ENCODE data around the gene CCNO. TPM values are rescaled to one million over a fixed set of nuclear protein-coding genes. Genes with fewer than 3 reads are reported as not detected.

Gene CCNO
- total RNA-seq, 1 donor from 2014 or later, result 0.43 TPM

- peaks cover 59% of the 10 kb centered on the region for H3K36me3 ChIP-seq (ENCODE audit: insufficient read depth, low read length)
- H3K27me3 Mint-ChIP-seq (ENCODE audit: low read depth, unreplicated experiment), result no peaks in the 10 kb centered on the region
- DNase-seq (ENCODE audit: low read depth), result peak; percentile 18
Observed at GRCh38 chr5:55276771-55277170, 43.4 kb upstream of the CCNO start.

DNA sequence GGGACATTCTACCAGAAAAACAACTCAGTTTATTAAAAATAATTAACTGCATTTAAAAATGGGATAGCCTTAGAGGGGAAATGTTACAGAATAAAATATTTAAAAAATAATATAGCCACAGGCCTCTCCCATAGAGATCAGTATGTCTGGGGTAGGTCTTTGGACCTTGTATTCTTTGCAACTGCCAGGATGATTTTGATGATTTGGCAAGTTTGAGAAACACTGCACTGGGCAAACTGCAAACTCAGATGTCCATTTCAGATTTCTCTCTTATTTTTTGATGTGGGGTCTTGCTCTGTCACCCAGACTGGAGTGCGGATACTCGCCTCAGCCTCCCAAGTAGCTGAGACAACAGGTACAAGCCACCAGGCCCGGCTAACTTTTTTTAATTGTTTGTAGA, 24.9 kb upstream of the CCNO start:
- no peak overlapping the region for H3K27ac Mint-ChIP-seq (ENCODE audit: unreplicated experiment)
- no peaks in the 10 kb centered on the region for H3K4me1 Mint-ChIP-seq (ENCODE audit: low read depth, unreplicated experiment)
- no peak overlapping the region for H3K4me3 ChIP-seq (ENCODE audit: insufficient read depth, low read depth, low read length)
- H3K9ac ChIP-seq (ENCODE audit: low read length), result no peak overlapping the region
- no peak overlapping the region for H3K4me2 ChIP-seq (ENCODE audit: low read length)
- H3K27ac ChIP-seq (ENCODE audit: low read depth, low read length), result no peak overlapping the region
- H4K20me1 ChIP-seq (ENCODE audit: insufficient read depth, low read length), result no peaks in the 10 kb centered on the region
- DNase-seq (ENCODE audit: low read depth), result no peak
- H3K79me2 ChIP-seq (ENCODE audit: insufficient read depth, low read length), result no peaks in the 10 kb centered on the region
- H3K27me3 Mint-ChIP-seq (ENCODE audit: low read depth, unreplicated experiment), result no peaks in the 10 kb centered on the region
- no peak overlapping the region for H2AFZ ChIP-seq (ENCODE audit: low read depth, low read length)
- H3K36me3 ChIP-seq (ENCODE audit: insufficient read depth, low read length), result peaks cover 52% of the 10 kb centered on the region
- no peaks in the 10 kb centered on the region for H3K9me3 ChIP-seq (ENCODE audit: insufficient read depth, low read depth, low read length)
- H3K9me3 Mint-ChIP-seq (ENCODE audit: unreplicated experiment), result no peaks in the 10 kb centered on the region
- no peak for FAIRE-seq
- H3K27me3 ChIP-seq (ENCODE audit: insufficient read depth, low read length), result no peaks in the 10 kb centered on the region
- H3K4me1 ChIP-seq (ENCODE audit: insufficient read depth, low read length), result no peaks in the 10 kb centered on the region
- TF ChIP-seq EZH2 (IDR thresholded peaks at IDR 0.05; ENCODE audit: insufficient read depth, low read length), result no peak
- TF ChIP-seq CTCF (IDR thresholded peaks at IDR 0.05; ENCODE audit: insufficient read depth, low read depth, low read length), result no peak
- H3K4me3 Mint-ChIP-seq (ENCODE audit: unreplicated experiment), result no peak overlapping the region
- H3K36me3 Mint-ChIP-seq (ENCODE audit: low read depth, unreplicated experiment), result peaks cover 7% of the 10 kb centered on the region

More at GRCh38 chr5:55276771-55277170, 43.4 kb upstream of the CCNO start:
- TF ChIP-seq CTCF (IDR thresholded peaks at IDR 0.05; ENCODE audit: insufficient read depth, low read depth, low read length) (no peak), EZH2 (IDR thresholded peaks at IDR 0.05; ENCODE audit: insufficient read depth, low read length) (no peak)
- H3K4me2 ChIP-seq (ENCODE audit: low read length), result no peak overlapping the region
- H3K79me2 ChIP-seq (ENCODE audit: insufficient read depth, low read length), result no peaks in the 10 kb centered on the region
- Mint-ChIP-seq H3K9me3 (ENCODE audit: unreplicated experiment) (no peaks in the 10 kb centered on the region), H3K4me1 (ENCODE audit: low read depth, unreplicated experiment) (peaks cover 17% of the 10 kb centered on the region), H3K27ac (ENCODE audit: unreplicated experiment) (no peak overlapping the region), H3K4me3 (ENCODE audit: unreplicated experiment) (no peak overlapping the region), H3K36me3 (ENCODE audit: low read depth, unreplicated experiment) (peaks cover 12% of the 10 kb centered on the region)
- no peaks in the 10 kb centered on the region for H3K27me3 ChIP-seq (ENCODE audit: insufficient read depth, low read length)
- no peak overlapping the region for H2AFZ ChIP-seq (ENCODE audit: low read depth, low read length)
- no peak for FAIRE-seq
- H3K27ac ChIP-seq (ENCODE audit: low read depth, low read length), result no peak overlapping the region
- H3K4me1 ChIP-seq (ENCODE audit: insufficient read depth, low read length), result peaks cover 12% of the 10 kb centered on the region
- no peak overlapping the region for H3K4me3 ChIP-seq (ENCODE audit: insufficient read depth, low read depth, low read length)
- peaks cover 3% of the 10 kb centered on the region for H4K20me1 ChIP-seq (ENCODE audit: insufficient read depth, low read length)
- no peak overlapping the region for H3K9ac ChIP-seq (ENCODE audit: low read length)
- H3K9me3 ChIP-seq (ENCODE audit: insufficient read depth, low read depth, low read length), result no peaks in the 10 kb centered on the region

DNA sequence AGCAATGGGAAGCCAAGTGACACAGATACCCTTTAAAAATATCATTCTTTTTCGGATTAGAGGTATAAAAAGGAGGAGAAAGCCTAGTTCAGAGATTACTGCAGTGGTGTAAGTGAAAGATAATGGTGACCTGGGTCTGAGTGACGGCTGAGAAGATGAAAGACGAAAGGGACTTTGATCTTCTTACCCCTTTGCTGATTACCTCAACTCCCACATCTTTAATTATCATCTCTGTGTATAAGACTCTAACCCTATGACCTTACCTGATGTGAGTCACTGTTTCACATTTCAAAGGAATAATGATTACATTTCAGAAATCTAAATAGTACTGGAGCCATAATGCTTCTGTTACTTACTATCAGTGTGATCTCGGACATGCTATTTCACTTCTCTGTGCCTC, 21.4 kb upstream of the CCNO start:
- Histone ChIP-seq H3K9me3 (ENCODE audit: insufficient read depth, low read depth, low read length) (no peaks in the 10 kb centered on the region), H3K36me3 (ENCODE audit: insufficient read depth, low read length) (peaks cover 29% of the 10 kb centered on the region), H2AFZ (ENCODE audit: low read depth, low read length) (no peak overlapping the region), H3K27me3 (ENCODE audit: insufficient read depth, low read length) (no peaks in the 10 kb centered on the region), H3K4me1 (ENCODE audit: insufficient read depth, low read length) (no peaks in the 10 kb centered on the region), H3K9ac (ENCODE audit: low read length) (no peak overlapping the region), H3K79me2 (ENCODE audit: insufficient read depth, low read length) (no peaks in the 10 kb centered on the region), H4K20me1 (ENCODE audit: insufficient read depth, low read length) (no peaks in the 10 kb centered on the region), H3K4me2 (ENCODE audit: low read length) (no peak overlapping the region), H3K27ac (ENCODE audit: low read depth, low read length) (no peak overlapping the region), H3K4me3 (ENCODE audit: insufficient read depth, low read depth, low read length) (no peak overlapping the region)
- DNase-seq (ENCODE audit: low read depth) (no peak), FAIRE-seq (no peak)
- Mint-ChIP-seq H3K4me1 (ENCODE audit: low read depth, unreplicated experiment) (no peaks in the 10 kb centered on the region), H3K36me3 (ENCODE audit: low read depth, unreplicated experiment) (peaks cover 5% of the 10 kb centered on the region), H3K27ac (ENCODE audit: unreplicated experiment) (no peak overlapping the region), H3K9me3 (ENCODE audit: unreplicated experiment) (no peaks in the 10 kb centered on the region), H3K27me3 (ENCODE audit: low read depth, unreplicated experiment) (no peaks in the 10 kb centered on the region), H3K4me3 (ENCODE audit: unreplicated experiment) (no peak overlapping the region)
- TF ChIP-seq CTCF (IDR thresholded peaks at IDR 0.05; ENCODE audit: insufficient read depth, low read depth, low read length), result no peak
- TF ChIP-seq EZH2 (IDR thresholded peaks at IDR 0.05; ENCODE audit: insufficient read depth, low read length), result no peak

All from astrocyte (in vitro differentiated cells and primary cell).